NCI-H526 treated with DMSO at 0.1 percent for 48 hours (cell line): ENCODE measurements around the gene GINS2.

Experiments used
- DNase-seq: peaks from one replicate; lab custom pipeline; 2025; lab: John Stamatoyannopoulos, UW

Gene GINS2

DNA sequence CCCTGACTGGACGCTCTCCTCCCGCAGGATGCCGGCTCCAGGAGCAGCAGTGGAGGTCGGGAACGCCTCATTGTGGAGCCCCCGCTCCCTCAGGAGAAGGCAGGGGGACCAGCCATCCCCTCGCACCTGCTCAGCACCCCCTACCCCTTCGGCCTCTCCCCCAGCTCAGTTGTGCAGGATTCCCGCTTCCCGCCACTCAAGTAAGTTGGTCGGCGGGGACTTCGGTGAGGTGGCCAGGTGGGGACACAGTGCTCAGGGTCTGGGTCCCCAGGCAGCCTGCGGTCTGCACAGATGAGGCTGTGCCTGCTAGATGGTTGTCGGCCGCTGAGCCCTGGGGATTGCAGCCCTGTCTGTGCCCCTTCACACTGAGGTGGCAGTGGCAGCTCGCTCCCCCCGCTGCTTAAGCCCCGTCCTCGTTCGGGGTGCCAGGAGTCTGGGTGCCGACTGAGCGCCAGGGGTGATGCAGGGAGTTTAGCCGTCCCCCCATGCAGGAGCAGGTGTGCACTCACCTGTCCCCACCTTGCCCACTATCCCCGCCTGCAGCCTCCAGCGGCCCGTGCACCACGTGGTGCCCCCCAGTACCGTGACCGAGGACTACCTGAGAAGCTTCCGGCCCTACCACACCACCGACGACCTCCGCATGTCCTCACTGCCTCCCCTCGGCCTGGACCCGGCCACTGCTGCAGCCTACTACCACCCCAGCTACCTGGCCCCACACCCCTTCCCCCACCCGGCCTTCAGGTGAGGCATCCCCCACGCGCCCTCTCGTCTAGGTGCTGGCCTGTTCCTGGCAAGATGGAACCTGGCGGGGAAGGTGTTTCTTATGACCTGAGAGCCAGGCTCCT, 34.3 kb downstream of the GINS2 start:
- DNase-seq: no peak

DNA sequence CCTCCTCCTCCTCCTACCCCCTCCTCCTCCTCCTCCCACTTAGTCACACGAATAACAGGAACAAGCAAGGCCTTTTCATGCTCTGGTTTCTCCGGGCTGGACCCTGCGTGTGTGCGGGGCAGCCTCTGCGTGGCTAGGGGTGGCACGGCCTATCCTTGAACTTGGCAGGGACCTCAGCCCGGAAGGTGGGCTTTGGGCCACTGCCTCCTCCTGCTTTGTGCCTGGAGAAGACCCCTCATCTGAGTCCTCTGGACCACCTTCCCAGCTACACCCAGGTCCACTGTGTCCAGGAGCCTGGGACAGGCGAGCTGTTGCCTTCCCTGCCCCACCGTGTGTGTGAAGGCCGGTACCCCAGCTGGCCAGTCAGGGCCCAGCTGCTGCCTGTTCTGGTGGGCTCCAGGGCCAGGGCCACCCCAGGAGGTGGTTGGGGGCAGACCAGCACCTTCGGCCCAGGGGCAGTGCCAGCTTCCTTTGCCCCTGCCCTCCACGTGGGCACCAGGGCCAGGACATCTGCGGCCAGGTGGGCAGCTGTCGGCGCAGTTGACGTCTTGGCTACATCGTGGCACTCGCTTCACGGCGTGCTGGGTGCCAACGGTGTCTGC, 35.4 kb downstream of the GINS2 start:
- DNase-seq: no peak

DNA sequence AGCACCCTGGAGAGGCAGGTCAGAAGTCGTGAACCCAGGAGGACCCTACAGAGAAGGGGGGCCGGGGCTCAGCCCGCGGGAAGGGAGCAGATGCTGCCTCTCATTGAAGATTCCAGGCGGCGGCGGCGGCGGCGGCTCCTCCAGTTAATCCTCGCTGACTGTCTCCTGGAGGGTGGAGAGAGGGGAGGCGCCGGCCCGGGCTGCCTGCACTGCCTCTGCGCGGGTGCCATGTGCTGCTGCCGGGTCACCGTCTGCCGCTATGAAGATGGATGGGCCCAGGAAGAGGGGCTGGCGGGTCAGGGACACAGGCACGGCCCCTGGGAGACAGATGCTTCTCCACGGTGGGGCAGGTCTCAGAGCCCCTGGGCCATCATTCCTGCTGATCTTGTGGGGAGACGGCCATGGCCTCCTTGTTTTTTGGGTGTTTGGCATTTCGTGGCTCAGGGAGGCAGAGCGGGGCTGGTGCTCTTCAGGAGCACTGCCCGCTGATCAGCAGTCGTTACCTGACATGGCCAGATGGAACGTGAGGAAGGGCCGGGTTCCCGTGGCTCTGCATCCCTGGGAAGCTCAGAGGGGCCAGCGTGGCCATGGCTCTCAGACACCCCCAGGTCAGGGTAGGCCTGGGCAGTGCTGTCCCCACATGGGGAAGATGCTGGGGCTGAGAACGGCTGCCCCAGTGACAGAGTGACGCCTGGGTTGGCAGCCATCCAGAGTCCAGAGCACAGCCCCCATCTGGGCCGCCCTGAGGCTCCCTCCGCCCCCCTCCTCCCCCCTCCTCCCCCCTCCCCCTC, 36.1 kb downstream of the GINS2 start:
- no peak for DNase-seq

DNA sequence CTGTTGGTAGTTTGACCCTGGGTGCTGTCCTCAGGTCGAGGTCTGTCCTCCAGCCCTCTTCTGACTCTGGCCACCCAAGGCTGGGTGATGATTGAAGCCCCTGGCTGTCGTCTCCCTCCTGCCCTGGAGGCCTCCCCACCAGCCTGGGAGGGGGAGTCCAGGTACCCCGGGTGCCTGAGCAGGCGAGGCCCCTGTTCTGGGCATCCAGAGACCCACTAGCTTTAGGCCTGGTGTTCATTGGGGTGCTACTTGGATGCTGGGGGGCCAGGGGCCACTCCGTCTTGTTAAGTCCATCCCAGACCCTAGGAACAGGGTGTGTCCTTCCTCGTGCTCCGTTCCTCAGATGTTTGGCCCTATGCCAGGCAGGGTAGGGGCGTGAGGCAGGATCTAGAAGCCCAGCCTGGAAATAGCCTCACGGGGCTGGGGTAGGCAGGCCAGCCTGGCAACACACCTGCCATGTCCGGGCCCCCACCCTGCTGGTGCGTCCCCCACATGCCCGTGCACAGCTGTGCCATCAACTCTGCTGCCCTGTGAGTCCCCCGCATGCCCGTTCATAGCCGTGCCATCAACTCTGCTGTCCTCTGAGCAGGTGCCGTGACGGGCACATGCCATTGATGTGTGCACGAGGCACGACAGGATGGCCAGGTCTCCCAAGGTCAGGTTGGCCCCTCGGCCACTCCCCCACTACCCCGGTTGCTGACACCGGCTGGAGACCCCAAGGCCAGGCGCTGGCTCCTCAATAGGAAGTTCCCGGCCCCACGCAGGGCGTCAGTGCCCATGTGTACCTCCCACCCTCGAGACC, 36.9 kb downstream of the GINS2 start:
- DNase-seq: no peak

DNA sequence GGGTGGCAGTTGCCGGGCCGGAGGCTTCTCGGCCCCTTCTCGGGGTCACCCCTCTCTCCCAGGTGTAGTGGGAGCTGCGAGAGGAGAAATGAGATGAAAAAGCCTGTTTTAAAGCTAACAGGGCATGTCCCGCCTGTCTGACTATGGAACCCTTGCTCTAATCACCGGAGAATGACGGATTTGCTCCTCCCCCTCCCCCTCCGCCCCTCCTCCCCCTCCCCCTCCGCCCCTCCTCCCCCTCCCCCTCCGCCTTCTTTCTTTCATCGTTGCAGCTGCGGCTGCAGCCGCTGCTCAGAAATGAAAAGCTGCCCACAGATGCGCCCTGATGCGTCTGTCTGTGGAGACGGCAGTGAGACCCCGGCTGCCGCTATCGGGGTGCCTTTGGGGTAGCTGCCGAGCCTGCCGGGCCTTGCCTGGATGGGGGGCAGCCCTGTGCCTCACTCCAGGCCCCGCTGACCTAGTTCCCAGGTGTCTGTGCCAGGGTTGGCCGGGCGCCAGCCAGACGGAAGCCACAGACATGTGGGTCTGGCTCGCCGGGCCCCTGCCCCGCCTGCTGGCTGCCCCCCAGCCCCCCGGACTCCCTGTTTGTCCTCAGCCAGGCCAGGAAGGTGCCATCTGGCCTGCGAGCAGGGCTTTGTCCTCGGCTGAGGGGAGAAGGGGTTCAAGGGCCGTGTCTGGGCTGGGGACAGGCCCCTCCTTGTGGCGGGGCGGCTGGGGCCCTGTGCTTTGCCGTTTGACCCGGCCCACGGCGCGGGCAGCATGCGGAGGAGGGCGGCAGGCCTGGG, 37.7 kb downstream of the GINS2 start:
- peak; percentile 25 for DNase-seq

DNA sequence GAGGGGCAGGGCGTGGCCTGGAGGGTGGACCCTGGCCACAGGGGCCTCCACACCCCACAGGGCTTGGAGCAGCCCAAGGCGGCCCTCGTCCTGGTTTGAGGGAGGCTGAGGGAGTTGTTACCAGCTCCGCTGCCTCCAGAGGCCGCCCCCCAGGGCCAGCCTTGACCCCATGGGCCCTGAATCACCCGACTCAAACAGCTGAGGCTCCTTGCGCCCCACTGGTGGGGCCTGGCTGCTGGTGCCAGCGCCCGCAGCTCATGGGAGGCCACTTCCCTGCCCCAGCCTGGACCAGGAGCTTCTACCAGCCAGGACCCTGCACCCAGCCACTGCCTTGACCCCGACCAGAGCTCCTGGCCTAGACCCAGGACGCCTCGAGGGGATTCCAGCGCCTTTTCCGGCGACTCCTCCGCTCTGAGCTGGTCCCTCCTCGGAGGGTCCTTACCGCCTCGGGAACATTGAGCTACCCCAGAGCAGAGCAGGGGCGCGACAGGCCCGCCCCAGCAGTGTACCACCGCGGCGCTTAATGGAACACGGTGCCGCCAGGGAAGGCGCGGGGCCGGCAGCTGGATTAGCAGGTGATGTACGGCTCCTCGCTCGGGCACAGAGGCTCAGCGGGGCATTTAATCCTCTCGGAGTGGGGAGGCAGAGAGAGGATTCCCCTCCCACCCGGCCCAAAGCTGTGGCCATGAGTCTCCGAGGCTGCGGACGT, 38.5 kb downstream of the GINS2 start:
- DNase-seq: no peak

DNA sequence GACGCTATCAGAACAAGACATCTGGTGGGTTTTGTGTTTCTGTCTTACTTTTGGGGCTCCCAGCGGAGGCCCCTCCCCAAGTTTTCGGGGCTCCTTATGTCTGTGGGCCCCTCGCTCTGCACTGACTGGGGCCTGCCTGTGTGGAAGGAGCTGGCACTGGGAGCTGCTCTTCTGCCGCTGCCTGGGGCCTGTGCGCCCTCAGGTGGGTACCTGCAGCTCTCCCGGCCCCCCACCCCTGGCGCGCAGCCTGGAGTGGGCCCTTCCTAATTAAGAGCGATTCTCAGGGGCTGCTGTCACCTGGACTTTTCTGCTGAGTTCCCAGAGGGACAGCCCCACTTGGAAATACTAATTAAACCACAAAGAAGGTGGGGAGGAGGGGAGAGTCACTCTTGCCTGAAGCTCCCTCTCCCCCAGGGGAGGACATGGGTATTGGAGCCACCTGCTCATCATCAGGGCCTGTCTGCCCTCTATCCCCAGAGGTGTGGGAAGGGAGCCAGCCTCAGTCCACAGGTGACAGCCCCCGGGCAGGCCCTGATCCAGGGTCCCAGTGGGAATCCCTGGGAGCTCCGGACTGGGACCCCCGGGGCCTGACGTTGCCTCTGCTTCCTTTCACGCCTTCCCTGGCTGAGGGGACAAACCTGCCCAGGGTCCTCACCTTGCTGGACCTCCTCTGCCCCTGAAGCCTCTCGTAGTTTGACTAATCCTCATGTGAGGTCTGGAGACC, 39.2 kb downstream of the GINS2 start:
- peak; percentile 61 for DNase-seq

DNA sequence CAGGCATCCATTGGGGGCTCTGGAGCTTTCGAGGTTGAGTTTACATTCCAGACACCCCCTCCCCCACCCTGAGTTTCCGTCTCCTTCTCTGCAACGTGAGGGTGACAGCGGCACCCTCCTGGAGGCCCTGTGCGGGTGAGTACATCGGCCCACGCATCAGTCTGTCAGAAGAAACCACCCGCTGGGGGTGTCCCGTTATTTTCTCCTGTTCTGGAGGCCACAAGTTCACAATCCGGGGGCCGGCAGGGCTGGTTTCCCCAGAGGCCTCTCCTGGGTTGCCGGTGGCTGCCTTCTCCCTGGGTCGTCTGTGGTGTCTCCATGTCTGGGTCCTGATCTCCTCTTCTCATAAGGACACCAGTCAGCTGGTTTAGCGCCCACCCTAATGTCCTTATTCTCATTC, 39.9 kb downstream of the GINS2 start:
- no peak for DNase-seq

DNA sequence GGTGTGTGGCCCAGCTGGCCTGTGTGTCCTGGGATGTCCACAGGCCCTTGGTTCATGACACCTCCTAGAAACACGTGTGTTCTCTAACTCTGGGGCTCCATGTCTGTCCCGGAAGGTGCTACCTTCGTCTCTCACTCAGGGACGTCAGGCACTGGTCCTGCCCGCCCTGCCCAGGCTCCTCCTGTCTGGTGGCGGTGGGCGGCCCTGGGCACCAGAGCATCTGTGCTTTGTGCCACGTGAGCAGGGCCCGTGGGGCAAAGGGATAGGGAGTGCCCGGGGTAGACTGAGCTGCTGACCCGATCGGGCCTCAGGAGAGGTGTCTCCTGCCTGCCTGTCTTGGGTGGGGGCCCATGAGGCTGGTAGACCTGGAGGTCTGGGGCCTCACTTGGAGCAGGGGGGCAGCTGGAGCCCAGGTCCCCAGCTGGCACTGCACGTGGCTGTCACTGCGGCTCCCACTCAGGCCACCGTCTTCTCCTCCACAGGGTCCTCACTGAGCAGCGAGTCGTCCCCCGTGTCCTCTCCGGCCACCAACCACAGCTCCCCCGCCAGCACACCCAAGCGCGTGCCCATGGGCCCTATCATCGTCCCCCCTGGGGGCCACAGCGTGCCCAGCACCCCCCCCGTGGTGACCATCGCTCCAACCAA, 40.6 kb downstream of the GINS2 start:
- no peak for DNase-seq

DNA sequence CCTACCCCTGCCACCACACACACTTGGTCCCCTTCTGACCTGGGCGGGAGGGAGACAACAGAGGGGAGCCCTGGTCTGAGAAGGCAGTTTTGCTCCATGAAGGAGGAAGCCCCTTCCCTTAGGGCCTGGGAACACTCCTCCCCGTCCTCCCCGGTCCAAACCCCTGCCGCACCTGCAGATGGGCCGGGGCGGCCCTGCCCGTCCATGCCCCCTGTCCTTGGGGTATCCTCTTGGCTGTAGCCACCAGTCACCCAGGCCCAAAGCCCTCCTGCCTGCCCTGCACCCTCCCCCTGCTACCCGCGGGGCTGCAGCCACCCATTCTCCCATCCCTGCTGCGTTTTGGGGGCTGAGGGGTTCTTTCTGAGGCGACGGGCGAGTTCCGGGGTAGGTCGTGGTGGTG, 41.8 kb downstream of the GINS2 start:
- no peak for DNase-seq

DNA sequence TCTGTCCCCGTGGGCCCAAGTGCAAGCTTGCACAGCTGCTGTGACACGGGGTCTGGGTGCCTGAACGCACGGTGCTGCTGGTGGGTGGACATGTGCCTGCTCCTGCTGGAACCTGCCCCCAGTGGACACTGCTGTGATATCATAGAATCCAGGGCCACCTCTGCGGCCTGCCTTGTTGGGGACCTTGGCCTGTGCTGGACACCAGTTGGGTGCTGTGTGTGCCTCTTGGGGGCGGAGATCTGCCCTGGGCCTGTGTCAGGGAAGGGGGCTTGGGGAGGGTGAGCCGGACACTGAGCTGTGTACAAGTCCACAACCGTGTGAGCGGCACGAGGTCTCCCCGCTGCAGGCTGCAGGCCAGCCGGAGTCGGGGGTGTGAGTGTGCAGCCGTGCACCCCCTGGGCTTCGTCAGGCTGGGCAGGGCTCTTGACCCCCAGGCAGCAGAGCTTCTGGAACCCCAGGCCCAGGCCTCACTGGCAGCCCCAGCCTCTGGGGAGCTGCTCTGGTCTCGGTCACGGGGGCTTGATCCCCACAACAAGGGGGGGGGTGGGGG, 42.3 kb downstream of the GINS2 start:
- DNase-seq: no peak

DNA sequence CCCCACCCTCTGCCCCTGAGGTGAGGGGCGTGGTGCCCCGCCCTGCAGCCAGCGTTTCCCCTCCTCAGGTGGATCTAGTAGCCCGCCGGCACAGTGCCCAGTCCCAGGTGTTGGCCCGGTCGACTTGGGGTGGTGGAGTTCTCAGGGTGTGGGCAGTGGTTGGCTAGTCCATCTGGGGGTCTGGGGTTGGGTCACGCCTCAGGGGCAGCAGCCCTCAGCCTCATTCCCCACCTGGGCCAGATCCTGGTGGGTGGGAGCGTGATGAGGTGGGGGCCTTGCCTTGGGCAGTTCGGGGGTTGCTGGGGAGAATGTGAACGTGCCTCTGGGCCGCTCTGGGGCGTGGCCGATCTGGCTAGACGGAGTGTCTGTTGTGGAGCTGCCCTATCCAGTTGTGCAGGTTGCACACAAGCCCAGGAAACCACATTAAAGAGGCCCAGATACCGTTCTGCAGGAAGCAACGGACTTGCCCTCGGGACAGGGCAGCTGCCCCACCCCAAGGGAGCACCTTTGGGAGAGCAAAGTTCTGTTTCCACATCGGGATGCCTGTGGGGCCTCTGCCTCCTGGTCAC, 43.6 kb downstream of the GINS2 start:
- no peak for DNase-seq

DNA sequence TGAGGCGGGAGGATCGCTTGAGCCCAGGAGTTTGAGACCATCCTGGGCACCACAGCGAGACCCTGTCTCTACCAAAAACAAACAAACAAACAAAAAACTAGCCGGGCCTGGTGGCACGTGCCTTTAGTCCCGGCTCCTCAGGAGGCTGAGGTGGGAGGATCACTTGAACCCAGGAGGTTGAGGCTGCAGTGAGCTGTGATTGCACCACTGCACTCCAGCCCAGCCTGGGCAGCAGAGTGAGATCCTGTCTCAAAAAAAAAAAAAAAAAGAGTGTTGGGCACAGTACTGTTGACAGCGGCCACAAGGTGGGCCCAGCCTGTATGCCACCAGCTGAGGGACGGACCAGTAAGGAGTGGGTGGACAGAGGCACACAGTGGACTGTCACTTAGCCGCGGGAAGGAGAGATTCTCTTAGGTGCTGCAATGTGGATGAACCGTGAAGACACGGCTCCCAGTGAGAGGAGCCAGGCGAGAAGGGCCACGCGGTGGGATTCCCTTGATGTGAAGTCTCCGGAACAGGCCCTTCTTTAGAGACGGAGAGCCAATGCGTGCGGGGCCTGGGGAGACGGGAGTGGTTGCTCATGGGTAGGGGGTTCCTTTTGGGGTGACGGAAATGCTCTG, 44.6 kb downstream of the GINS2 start:
- no peak for DNase-seq

DNA sequence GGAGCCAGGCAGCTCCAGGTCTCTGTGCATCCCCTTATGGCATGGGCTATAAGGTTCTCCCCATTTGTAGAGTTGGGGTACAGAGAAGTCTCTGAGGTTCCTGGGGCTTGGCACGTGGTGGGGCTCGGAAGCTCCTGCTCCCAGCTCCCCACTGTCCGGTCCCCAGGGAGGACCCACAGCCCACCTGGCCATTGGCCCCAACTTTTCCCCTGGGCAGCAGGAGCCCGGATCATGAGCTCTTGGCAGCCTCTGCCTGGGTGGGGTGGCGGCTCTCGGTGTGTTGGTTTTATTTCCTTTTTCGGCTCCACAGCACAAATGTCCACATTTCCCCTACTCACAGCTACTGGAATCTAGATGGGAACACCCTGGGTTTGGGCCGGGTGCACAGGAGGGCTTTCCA, 45.1 kb downstream of the GINS2 start:
- DNase-seq: no peak

DNA sequence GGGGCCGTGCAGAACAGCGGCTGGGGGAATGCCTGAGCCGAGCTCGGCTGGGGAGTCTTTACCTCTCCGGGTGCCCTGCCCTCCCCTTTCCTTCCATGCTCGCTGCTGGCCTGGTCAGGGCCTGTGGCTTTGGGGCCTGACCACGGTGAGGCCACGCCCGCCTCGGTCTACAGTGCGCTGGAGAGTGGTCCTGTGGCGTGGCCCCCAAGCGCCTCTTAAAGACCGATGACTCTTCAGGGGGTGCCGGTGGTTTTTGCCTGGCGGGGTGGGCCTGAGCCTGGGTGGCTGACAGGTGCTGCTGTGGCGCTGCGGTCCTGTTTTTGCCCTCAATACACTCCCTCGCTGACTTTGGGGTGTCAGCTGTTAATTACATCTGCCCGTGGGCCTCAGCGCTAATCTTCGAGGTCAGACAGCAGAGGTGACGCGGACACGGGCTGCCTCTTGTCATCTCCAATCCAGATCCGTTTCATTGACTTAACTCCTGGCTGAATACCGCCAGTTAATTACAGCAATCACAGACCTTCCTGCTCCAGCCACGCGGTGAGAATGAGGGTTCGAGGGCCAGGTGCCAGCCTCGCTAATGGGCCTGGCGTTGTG, 45.9 kb downstream of the GINS2 start:
- DNase-seq: no peak

DNA sequence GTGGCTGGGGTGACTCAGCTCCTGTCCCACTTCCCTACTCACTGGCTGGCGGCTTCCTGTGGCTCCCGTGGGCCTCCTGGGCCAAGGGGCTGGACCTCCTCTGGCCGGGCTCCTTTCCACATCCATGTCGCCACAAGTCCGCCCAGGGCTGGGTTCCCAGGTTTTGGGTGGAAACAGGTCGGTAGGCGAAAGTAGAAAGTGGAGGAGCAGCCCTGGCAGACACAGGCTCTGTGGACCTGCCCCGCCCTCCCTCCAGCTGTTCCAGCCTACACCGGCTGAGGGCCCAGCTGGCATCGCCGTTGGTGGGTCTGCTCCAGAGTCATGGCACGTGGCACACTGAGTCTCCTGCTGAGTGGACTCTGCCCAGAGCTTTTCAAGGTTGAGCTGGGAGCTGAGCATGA, 47.0 kb downstream of the GINS2 start:
- no peak for DNase-seq

DNA sequence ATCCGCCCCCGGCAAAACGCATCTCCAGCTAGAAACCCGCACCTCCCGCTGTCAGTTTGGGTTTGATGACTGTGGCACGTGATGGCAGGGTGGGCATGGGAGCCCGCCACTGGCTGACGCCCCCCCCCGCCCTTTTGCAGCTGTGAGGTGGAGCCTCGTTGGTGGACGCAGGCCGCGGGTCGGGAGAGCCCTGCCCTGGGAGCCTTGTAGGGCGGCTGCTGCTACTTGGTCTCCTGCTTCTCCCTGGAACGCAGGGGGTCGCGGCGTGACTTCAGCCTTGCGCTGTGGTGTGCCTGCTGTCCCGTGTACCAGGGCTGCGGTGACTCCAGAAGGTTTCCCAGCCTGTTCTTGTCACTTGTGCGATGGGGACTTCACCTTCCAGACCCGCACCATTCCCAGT, 47.4 kb downstream of the GINS2 start:
- no peak for DNase-seq

DNA sequence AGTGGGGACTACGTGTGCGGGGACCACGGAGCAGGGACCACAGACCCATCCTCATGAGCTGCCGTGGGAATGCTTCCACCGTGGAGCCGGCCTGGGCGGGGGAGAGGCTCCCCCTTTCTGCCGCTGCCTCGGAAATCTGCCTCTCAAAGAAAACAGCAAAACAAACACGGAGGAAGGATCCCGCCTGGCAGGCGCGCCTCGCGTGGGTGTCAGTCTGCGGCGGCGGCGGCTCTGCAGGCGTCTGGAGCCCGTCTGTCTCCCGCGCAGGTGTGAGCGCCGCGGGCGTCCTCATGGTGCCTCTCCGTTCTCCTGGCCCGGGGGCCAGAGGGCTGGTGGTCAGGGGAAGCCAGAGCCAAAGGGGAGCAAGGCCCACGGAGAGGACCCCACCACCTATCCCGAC, 48.2 kb downstream of the GINS2 start:
- DNase-seq: no peak
